Kidney (tissue), 14 donors: ENCODE data around the gene GABRB1. TPM values are rescaled to one million over a fixed set of nuclear protein-coding genes. Genes with fewer than 3 reads are reported as not detected.

Experiments used
- DNase-seq, 5 donors: peaks; one replicate each; pipeline ENCODE4 v3.0.0-alpha.2; 2013 to 2020
- FAIRE-seq: peaks from 2 replicates; lab custom pipeline; 2012; peaks lifted over from hg19 to GRCh38; lab: Jason Lieb, UNC
- H3K27ac ChIP-seq, 2 donors: one replicate each; pipeline ENCODE4 v1.7.0; 2013; ENCODE audit warnings: low read depth in 2 of 2, low read length in 2 of 2, inconsistent platforms in 1 of 2
- H3K27me3 ChIP-seq: one replicate; pipeline ENCODE4 v1.7.1; 2013; ENCODE audit warnings: low read length, inconsistent platforms; ENCODE audit not compliant: control insufficient read depth, insufficient read depth
- H3K36me3 ChIP-seq, 3 donors: one replicate each; pipeline versions ENCODE4 v1.7.0 to v1.7.1; 2013; ENCODE audit warnings: low read length in 3 of 3, control low read depth in 1 of 3, inconsistent platforms in 1 of 3; ENCODE audit not compliant: insufficient read depth in 3 of 3, control insufficient read depth in 2 of 3
- H3K4me1 ChIP-seq, 3 donors: one replicate each; pipeline versions ENCODE4 v1.7.0 to v1.7.1; 2013; ENCODE audit warnings: low read length in 3 of 3, inconsistent platforms in 1 of 3, low read depth in 1 of 3; ENCODE audit not compliant: control insufficient read depth in 2 of 3, insufficient read depth in 2 of 3
- H3K4me3 ChIP-seq, 3 donors: one replicate each; pipeline versions ENCODE4 v1.7.0 to v1.8.1; 2013; ENCODE audit warnings: low read length in 3 of 3, control low read depth in 1 of 3, inconsistent platforms in 1 of 3
- H3K9ac ChIP-seq, 3 donors: one replicate each; pipeline versions ENCODE4 v1.7.0 to v1.7.1; 2013; ENCODE audit warnings: low read length in 3 of 3, control low read depth in 1 of 3, inconsistent platforms in 1 of 3
- H3K9me3 ChIP-seq, 3 donors: one replicate each; pipeline versions ENCODE4 v1.7.0 to v1.7.1; 2013; ENCODE audit warnings: low read length in 3 of 3, control low read depth in 1 of 3, inconsistent platforms in 1 of 3; ENCODE audit not compliant: control insufficient read depth in 2 of 3, insufficient read depth in 1 of 3
- intact Hi-C: fragments of 100-400 bp; cut with DNase I; formaldehyde crosslinking; loops from one replicate; pipeline ENCODE4 v1.11.1; 2022
- polyA plus RNA-seq: library from polyadenylated mRNA; stranded (reverse); fragments of 350-450 nt; fragmentation: Illumina TruSeq; extraction: RNeasy Lipid Tissue Mini Kit (QIAGEN cat#74804); gene quantifications from one replicate; pipeline ENCODE4 v1.2.3, GENCODE V29; 2014; ENCODE audit warnings: low read depth, low replicate concordance; ENCODE audit not compliant: insufficient read depth
- total RNA-seq: library from RNA; stranded (reverse); fragmentation: NEBNext Ultra II Directional; extraction: Animal tissue kit (Norgen Biotek cat#: 25700); gene quantifications from one replicate; pipeline ENCODE4 v1.2.1, GENCODE V29; 2021
- TF ChIP-seq, protein P1 (sequence below): IDR thresholded peaks from 3 replicates; pipeline ENCODE4 v1.5.1; 2012; ENCODE audit warnings: mild to moderate bottlenecking, moderate library complexity, borderline replicate concordance; ENCODE audit not compliant: insufficient read depth; ENCODE audit errors: extremely low read depth
- donor health status: control.
- donor health status: control.
- donor health status: control.
- donor health status: control.
- donor health status: control.
- donor health status: DM: yes; HTN: yes; CAD: no.
- donor health status: Normal renal cell carcinoma (clear cell type).

GABRB1 gene
- total and polyA plus RNA-seq, 2 donors from 2014 or later, result 0.79 to 0.82 TPM

DNA sequence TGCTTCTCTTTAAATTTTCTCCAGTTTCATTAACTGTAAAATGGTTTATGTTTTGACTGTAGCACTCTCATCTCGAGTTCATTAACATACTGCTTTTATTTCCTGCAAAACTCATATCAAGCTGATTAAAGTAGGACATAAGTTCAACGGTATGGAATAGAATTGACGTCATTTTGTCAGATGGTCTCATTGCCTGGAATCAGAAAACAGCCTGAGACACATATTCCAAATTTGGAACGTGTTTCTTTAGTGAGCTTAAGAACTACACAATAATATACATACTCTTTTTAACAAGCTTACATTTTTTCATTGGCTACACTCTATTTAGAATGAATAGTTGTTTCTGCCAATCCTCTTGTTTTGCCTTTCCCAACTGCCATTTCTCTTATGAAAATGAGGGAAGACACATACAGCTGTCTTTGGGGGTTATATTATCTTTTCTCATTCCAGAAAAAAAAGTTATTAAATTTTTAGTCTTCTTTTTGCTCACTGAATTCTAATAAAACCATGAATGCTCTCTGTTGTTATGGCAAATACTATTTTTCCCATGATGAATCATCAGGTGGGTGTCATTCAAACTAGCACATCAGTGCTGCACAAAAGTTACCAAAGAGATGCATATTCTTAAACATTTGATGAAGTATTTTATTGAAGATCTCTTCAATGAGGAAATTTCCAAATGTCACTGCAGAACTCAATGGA lies 162.8 kb downstream of the GABRB1 start:
- H3K36me3 ChIP-seq, result no peaks in the 10 kb centered on the region
- H3K4me1 ChIP-seq, result no peaks in the 10 kb centered on the region
- TF ChIP-seq, protein P1, sequence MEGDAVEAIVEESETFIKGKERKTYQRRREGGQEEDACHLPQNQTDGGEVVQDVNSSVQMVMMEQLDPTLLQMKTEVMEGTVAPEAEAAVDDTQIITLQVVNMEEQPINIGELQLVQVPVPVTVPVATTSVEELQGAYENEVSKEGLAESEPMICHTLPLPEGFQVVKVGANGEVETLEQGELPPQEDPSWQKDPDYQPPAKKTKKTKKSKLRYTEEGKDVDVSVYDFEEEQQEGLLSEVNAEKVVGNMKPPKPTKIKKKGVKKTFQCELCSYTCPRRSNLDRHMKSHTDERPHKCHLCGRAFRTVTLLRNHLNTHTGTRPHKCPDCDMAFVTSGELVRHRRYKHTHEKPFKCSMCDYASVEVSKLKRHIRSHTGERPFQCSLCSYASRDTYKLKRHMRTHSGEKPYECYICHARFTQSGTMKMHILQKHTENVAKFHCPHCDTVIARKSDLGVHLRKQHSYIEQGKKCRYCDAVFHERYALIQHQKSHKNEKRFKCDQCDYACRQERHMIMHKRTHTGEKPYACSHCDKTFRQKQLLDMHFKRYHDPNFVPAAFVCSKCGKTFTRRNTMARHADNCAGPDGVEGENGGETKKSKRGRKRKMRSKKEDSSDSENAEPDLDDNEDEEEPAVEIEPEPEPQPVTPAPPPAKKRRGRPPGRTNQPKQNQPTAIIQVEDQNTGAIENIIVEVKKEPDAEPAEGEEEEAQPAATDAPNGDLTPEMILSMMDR, result no peak
- DNase-seq (no peak), FAIRE-seq (no peak)
- H3K9ac ChIP-seq, result no peak overlapping the region
- no peak overlapping the region for H3K27ac ChIP-seq
- H3K4me3 ChIP-seq, result no peak overlapping the region
- intact Hi-C loops, result no loop called here
- no peaks in the 10 kb centered on the region for H3K9me3 ChIP-seq
- no peaks in the 10 kb centered on the region for H3K27me3 ChIP-seq

DNA sequence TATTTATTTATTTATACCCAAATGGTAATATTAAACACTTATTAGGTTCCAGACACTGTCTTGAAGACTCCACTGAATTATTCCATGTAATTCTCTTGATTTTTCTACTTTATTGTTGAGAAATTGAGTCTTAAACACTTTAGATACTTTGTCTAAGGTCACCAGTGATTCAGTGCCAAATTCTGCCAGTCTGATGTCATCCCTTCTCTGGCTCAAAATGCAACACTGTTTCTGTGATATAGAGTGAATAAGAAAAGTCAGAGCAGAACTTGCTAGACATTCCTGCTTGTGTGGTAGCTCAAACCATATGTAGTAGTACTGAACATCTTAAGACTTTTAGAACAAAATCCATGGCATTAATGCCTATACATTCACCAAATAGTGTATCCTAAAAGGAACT lies 164.3 kb downstream of the GABRB1 start:
- no peak overlapping the region for H3K27ac ChIP-seq
- no peaks in the 10 kb centered on the region for H3K27me3 ChIP-seq
- no peak for FAIRE-seq
- no peak overlapping the region for H3K4me3 ChIP-seq
- intact Hi-C loops, result no loop called here
- DNase-seq, result no peak
- TF ChIP-seq, protein P1, result no peak
- H3K36me3 ChIP-seq, result no peaks in the 10 kb centered on the region
- H3K9me3 ChIP-seq, result no peaks in the 10 kb centered on the region
- no peak overlapping the region for H3K9ac ChIP-seq
- H3K4me1 ChIP-seq, result no peaks in the 10 kb centered on the region

- no peaks in the 10 kb centered on the region for H3K27me3 ChIP-seq
- H3K36me3 ChIP-seq, result no peaks in the 10 kb centered on the region
- H3K4me3 ChIP-seq, result no peak overlapping the region
- H3K4me1 ChIP-seq, result no peaks in the 10 kb centered on the region
- TF ChIP-seq, protein P1, result no peak
- H3K9ac ChIP-seq, result no peak overlapping the region
- no peaks in the 10 kb centered on the region for H3K9me3 ChIP-seq
- intact Hi-C loops, result no loop called here
- DNase-seq (no peak), FAIRE-seq (no peak)
- H3K27ac ChIP-seq, result no peak overlapping the region
Observed at GRCh38 chr4:47198791-47199190, 167.4 kb downstream of the GABRB1 start.
